Measurements from ENCODE around the gene ACBD4. TPM values are rescaled to one million over a fixed set of nuclear protein-coding genes. Genes with fewer than 3 reads are reported as not detected.

Gene ACBD4
- total RNA-seq, 4 donors from 2014 or later, result 8.2 to 14.9 (median 10.1) TPM

GRCh38 chr17:45117848-45118646 lies 17.4 kb upstream of the ACBD4 start:
- TF ChIP-seq POLR2A (IDR thresholded peaks at IDR 0.05), result no peak
- TF ChIP-seq, protein P1, sequence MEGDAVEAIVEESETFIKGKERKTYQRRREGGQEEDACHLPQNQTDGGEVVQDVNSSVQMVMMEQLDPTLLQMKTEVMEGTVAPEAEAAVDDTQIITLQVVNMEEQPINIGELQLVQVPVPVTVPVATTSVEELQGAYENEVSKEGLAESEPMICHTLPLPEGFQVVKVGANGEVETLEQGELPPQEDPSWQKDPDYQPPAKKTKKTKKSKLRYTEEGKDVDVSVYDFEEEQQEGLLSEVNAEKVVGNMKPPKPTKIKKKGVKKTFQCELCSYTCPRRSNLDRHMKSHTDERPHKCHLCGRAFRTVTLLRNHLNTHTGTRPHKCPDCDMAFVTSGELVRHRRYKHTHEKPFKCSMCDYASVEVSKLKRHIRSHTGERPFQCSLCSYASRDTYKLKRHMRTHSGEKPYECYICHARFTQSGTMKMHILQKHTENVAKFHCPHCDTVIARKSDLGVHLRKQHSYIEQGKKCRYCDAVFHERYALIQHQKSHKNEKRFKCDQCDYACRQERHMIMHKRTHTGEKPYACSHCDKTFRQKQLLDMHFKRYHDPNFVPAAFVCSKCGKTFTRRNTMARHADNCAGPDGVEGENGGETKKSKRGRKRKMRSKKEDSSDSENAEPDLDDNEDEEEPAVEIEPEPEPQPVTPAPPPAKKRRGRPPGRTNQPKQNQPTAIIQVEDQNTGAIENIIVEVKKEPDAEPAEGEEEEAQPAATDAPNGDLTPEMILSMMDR (IDR thresholded peaks at IDR 0.05), result no peak
- DNase-seq (ENCODE audit: low spot score in 2 of 2), result no peak
- intact Hi-C loops (cut with DNase I; ENCODE audit: low total_unique reads), result no loop called here
- H3K4me3 ChIP-seq (ENCODE audit: low read depth, poor library complexity, severe bottlenecking), result no peak overlapping the region
- WGBS, 2 donors, result 92 to 94% methylated on average over 19 to 20 of the region's 20 CpGs

DNA sequence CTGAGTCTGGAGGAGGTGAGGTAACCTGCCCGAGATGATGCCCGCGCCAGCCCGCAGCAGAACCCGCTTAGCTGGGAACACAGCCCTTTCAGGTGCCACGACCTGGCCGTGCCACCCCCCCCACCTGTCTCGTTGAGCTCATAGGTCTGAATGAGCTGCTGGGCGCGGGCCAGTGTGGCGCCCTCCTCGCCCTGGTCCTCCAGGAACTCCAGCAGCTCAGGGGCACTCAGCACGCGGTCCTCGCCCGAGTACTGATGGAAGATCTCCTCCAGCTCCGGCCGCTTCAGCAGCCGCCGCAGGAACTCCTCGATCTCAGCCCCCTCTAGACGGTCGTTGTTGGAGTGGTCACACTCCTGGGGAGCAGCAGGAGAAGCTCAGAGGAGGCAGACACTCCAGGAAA lies 16.8 kb upstream of the ACBD4 start:
- 89 to 93% methylated on average over 23 of the region's 23 CpGs for WGBS, 2 donors

GRCh38 chr17:45119964-45120363 lies 15.5 kb upstream of the ACBD4 start:
- no peak for DNase-seq (ENCODE audit: low spot score in 2 of 2)
- TF ChIP-seq POLR2A (IDR thresholded peaks at IDR 0.05), result no peak
- TF ChIP-seq, protein P1 (IDR thresholded peaks at IDR 0.05), result no peak
- H3K4me3 ChIP-seq (ENCODE audit: low read depth, poor library complexity, severe bottlenecking), result no peak overlapping the region
- 74 to 78% methylated on average over 8 of the region's 8 CpGs for WGBS, 2 donors
- intact Hi-C loops (cut with DNase I; ENCODE audit: low total_unique reads), result no loop called here

More for the DNA sequence above, 16.8 kb upstream of the ACBD4 start:
- DNase-seq (ENCODE audit: low spot score in 2 of 2), result no peak
- TF ChIP-seq, protein P1 (IDR thresholded peaks at IDR 0.05), result no peak
- TF ChIP-seq POLR2A (IDR thresholded peaks at IDR 0.05), result no peak
- no peak overlapping the region for H3K4me3 ChIP-seq (ENCODE audit: low read depth, poor library complexity, severe bottlenecking)
- intact Hi-C loops (cut with DNase I; ENCODE audit: low total_unique reads), result no loop called here

DNA sequence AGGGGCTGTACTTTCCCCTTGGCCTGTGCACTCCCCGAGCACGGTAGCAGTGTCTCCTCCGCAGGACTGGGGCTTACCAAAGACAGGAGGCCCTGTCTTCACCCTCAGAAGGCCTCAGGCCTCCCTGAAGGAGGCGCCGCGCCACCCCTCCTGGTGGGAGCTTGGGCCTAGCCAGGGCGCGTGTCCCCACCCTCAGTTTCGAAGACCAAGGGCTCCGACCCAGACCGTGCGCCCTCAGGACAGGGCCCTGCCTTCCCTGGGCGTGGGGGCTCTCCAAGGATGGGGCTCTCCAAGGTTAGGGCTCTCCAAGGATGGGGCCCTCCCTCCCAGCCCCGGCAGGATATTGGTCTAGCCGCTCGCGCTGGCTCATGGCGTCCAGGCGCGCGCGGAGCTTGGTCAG lies 14.9 kb upstream of the ACBD4 start:
- intact Hi-C loops (cut with DNase I; ENCODE audit: low total_unique reads), result no loop called here
- no peak for DNase-seq (ENCODE audit: low spot score in 2 of 2)
- H3K4me3 ChIP-seq (ENCODE audit: low read depth, poor library complexity, severe bottlenecking), result no peak overlapping the region
- WGBS, 2 donors, result 84 to 88% methylated on average over 9 to 21 of the region's 22 CpGs
- TF ChIP-seq, protein P1 (IDR thresholded peaks at IDR 0.05), result no peak
- TF ChIP-seq POLR2A (IDR thresholded peaks at IDR 0.05), result no peak

DNA sequence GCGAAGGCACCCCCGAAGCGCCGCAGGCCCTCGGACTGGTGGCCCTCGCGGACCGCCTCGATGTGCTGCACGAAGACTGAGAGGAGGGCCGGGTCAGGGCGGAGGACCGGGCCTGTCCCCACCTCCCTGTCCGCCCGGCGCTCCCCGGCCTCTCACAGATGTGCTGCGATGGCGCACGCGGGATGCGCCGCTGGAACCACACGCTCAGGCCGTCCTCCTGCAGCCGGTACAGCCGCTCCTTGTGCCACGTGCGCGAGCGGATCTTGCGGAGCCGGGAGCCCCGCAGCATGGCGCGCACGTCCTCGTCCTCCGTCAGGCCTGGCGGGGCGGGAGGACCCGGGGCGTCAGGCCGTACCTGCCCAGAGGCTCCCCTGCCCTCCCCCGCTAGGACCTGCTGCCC lies 14.4 kb upstream of the ACBD4 start:
- no peak overlapping the region for H3K4me3 ChIP-seq (ENCODE audit: low read depth, poor library complexity, severe bottlenecking)
- intact Hi-C loops (cut with DNase I; ENCODE audit: low total_unique reads), result no loop called here
- TF ChIP-seq, protein P1 (IDR thresholded peaks at IDR 0.05), result no peak
- TF ChIP-seq POLR2A (IDR thresholded peaks at IDR 0.05), result no peak
- no peak for DNase-seq (ENCODE audit: low spot score in 2 of 2)
- WGBS, 2 donors, result 90 to 91% methylated on average over 26 to 37 of the region's 45 CpGs
